GM21447 (cell line): ENCODE measurements around the gene SPECC1L.

ENCODE experiments used
- ATAC-seq: cut with Tn5 transposase; IDR thresholded peaks from one replicate; pipeline ENCODE4 v1.9.1; 2021; ENCODE audit not compliant: unreplicated experiment

SPECC1L gene

GRCh38 chr22:24411256-24412004, 140.8 kb downstream of the SPECC1L start:
- no peak for ATAC-seq

GRCh38 chr22:24412274-24412673, 141.6 kb downstream of the SPECC1L start:
- no peak for ATAC-seq

GRCh38 chr22:24413271-24413670, 142.6 kb downstream of the SPECC1L start:
- ATAC-seq, result no peak

- ATAC-seq, result no peak
Observed at GRCh38 chr22:24413736-24414385, 143.2 kb downstream of the SPECC1L start.

GRCh38 chr22:24414523-24414922, 143.9 kb downstream of the SPECC1L start:
- no peak for ATAC-seq

DNA sequence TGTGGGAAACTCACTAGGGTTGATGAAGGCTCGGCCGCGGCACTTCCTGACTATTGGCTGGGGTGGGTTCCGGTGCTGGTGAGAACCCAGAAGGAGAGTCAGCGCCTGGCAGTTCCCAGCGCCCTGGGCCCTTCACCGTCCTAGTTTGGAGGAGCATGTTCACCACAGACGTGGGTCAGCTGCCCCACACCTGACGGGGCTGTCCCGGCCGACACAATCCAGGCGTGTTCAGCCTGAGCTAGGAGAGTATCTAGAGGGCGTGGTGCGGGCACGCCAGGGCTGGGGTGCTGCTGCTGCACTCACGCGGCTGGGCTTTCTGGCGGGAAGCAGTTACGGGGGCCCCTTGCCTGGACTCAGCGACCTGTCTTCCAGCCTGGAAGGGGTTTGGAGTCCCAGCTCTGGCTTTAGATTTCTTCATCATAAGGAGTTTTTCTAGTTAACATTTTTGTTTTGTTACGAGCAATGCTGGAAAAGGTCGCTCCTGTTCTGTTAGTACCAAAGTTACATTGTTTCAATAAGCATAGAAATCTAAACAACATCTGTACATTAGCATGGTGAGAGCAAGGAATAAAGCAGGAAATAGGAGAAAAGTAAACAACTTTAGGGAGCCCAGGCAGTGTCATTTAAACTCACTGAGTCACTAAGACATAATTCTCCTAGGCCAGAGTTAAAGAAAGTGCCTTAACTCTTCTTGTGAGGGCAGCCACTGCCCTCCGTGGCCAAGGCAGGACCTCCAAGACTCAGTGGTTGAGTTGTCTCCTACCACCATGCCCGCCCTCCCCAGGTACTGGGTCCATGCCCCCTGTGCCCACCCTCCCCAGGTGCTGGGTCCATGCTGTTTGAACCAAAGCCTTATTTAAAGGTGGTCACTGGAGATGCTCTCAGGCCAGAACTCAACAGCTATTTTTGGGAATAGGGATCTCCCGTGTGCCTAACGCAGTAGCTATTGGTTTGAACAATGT, 144.6 kb downstream of the SPECC1L start:
- no peak for ATAC-seq

DNA sequence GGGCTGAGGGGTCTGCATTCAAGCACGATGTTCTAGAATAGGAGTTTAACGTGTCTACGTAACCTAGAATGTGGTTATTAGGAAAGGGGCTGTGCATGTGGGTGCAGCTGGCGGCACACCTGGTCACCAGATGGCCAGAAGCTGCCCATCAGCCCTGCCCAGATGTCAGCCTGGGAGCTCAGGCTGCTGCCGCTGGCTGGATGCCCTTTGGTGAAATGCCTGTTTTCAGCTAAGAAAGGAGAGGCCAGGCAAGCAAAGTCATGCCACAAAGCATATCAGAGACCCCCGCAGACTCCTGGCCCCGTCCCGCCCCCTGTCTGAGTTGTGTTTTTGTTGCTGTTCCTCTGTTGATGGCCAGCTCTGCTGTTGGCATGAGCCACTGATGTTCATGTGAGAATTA, 145.5 kb downstream of the SPECC1L start:
- no peak for ATAC-seq

DNA sequence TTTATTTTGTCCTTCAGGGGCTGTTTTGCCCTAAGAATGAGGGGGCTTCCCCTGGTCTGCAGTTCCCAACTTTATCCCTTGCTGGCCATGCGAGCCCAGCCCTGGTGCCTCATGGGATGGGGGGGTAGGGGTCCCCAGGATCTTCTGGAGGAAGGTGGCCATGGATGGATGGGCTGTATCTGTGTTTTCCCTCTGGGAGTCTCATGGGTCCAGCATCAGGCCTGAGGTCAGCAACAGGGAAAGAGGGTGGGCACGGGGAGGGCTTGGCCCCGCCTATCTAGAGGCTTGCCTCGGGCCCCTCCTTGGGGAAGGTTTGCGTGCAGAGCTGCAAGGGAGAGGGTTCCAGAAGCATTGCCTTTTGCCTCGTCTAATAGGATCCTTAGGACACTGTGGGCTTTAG, 146.0 kb downstream of the SPECC1L start:
- ATAC-seq, result no peak

DNA sequence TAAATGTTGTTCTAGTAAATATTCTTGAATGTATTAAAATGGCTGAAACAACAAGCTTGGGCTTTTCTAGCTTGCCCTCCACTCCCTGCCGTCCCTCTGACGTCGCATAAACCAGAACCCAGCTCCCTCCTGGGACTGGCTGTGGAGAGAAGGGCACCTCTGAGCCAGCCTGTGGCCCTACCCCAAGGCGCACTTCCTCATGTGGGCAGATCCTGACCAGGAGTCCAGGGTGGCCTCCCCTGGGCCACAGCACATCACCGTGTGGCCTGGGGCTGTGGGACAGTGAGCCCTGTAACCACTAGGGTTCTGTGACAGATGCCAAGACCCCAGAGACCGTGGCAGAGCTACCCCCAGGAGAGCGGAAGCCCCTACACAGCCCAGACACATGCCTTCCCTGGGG, 146.6 kb downstream of the SPECC1L start:
- ATAC-seq, result no peak

GRCh38 chr22:24417901-24418641, 147.4 kb downstream of the SPECC1L start:
- ATAC-seq, result no peak

DNA sequence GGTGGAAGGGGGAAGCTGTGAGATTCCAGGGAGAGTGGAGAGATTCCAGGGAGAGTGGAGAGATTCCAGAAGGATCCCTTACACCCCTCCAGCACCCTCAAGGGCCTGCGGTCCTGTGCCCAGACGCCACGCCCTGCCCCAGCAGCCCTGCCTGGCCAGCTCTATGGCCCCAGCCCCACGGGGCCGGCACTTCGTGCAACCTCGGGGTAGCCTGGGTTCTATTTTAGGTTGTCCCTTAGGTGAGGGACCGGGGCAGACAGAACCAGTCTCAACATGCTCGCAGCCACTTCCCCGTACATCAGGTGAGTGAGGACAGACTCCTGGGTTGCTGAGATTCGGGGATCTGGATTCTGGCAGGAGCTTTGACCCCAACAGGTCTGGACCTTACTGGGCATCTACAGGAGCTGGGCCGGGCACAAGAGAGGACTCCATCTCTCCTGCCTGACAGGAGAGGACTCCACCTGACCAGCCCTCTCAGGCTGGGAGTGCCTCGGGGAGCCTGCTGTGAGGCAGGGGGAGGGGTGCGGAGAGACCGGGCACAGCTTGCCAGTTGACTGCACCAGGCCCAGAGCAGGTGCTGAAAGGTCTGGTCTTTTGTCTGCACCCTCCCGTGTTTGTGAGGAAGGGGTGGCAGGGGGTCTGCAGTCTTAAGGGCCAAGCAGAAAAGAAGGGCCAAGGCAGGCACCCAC, 148.3 kb downstream of the SPECC1L start:
- no peak for ATAC-seq

GRCh38 chr22:24419475-24419850, 148.8 kb downstream of the SPECC1L start:
- ATAC-seq, result no peak

- no peak for ATAC-seq
Observed at GRCh38 chr22:24420072-24420976, 149.7 kb downstream of the SPECC1L start.

DNA sequence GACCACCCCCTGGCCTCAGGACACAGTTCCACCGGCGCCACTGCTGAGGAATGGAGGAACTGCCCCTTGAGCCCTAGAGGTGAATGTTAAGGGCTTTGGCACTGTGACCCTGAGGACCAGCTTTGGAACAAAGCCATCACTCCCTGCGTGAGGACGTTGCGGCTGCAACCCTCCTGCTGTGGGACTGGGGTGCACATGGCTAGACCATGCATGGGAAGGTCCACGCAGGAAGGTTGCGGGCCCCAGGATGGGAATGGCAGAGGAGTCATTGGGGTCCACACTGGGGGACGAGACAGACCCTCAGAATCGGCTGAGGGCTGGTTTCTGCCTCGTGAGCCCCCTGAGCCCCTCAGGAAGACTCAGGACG, 150.3 kb downstream of the SPECC1L start:
- no peak for ATAC-seq

DNA sequence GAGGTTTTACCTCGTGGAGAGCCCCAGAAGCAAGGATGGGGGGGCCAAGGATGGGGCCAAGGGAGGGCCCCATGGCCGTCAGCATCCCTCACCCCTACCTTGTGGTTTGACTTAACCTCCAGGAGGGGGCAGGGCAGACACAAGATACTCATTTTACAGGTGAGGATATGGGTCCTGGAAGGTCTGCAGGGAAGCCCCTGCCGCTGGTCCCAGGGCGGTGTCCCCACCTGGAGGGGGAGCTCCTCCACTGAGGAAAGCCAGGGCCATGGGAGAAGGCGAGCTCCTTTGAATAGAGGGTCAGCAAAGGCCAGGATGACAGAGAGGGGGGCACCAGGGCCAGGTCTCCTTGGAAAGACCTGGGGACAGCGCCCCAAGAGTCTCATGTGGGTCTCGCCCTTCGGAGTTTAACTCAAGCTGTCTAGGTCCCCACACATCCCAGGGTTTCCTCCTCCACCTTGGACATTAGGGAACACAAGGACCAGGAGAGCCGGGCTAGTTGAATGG, 150.8 kb downstream of the SPECC1L start:
- ATAC-seq, result no peak

GRCh38 chr22:24422102-24422665, 151.6 kb downstream of the SPECC1L start:
- no peak for ATAC-seq

GRCh38 chr22:24423519-24424000, 152.9 kb downstream of the SPECC1L start:
- ATAC-seq, result no peak

DNA sequence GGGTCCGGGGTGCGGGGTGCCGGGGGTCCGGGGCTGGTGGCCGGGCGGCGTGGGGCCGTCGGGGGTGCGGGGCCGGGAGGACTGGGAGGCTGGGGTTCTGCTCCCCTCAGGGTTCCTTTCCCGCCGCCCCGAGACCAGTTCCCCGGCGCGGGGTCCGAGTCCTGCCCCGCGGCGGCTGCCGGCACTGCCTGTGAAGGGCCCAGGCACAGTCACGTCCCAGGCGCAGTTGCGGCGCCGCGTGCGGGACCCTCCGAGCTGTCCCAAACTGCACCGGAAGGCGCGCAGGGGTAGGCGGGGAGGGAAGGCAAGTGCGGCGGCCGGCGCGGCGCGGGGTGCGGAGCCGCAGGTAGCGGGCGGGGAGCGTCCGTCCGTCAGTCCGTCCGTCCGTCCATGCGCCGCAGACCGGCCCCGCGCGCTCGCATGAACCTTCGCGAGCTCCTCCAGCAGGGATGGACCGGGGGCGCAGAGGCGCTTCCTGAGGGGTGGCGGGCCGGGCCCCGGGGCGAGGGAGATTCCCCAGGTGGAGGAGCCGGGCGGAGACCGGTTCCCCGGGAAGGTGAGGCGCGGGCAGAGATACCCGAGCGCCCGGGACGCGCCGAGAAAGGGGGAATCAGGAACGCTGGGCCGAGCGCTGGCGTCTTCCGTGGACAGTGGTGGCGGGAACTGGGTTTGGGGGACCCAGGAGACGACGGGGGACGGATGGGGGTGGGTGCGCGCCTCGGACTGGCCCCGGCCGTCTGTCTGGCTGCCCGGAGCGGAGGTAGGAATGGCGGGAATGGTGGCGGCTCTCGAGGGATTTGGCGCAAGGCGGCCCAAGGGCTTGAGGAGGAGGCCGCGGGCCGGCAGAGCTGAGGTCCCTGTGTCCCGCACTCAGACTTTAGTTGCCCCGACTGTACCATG, 153.6 kb downstream of the SPECC1L start:
- no peak for ATAC-seq
